G401 (cell line): ENCODE data around the gene REP15. TPM values are rescaled to one million over a fixed set of nuclear protein-coding genes. Genes with fewer than 3 reads are reported as not detected.
"Not testable (repeated sequence)": the region's sequence is repeated elsewhere in the genome, so short reads cannot be mapped to it uniquely, and the experiment has no call there.

Source experiments
- DNase-seq: peaks from one replicate; pipeline ENCODE4 v3.0.0-alpha.2; 2015; ENCODE audit warnings: low spot score
- in situ Hi-C: cut with HindIII; loops from 2 replicates; pipeline ENCODE4 v1.10.0; 2016; ENCODE audit warnings: low sequenced_read_pairs, mixed read lengths
- total RNA-seq: library from RNA; depleted of rRNA; stranded (reverse); fragments of >200 nt; shearing (Covaris generic); gene quantifications from 2 replicates; pipeline ENCODE4 v1.2.3, GENCODE V29; 2014; rRNA removed

REP15 gene, protein sequence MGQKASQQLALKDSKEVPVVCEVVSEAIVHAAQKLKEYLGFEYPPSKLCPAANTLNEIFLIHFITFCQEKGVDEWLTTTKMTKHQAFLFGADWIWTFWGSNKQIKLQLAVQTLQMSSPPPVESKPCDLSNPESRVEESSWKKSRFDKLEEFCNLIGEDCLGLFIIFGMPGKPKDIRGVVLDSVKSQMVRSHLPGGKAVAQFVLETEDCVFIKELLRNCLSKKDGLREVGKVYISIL
- total RNA-seq, result 0.54 TPM in 1 of 2 replicates, not detected in the other

DNA sequence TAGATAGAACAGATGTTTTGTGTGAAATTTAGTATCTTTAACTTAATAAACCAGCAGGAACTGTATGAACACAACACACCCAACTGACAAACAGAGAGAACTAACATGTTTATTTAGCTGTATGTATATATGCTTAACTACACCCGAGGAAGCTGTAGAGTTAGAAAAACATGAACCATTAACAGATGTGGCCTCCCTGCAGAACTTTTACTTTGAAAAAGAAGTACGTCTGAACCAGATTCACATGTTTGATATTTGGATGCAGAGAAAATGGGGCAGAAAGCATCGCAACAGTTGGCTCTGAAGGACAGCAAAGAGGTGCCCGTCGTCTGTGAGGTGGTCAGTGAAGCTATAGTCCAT is at the start of gene REP15:
TSS of gene REP15 (plus strand) at position 155 of the 360 bp plus-strand sequence. CDS start at position 271, 116 bp downstream.
- in situ Hi-C loops, result no loop called here
- no peak for DNase-seq

DNA sequence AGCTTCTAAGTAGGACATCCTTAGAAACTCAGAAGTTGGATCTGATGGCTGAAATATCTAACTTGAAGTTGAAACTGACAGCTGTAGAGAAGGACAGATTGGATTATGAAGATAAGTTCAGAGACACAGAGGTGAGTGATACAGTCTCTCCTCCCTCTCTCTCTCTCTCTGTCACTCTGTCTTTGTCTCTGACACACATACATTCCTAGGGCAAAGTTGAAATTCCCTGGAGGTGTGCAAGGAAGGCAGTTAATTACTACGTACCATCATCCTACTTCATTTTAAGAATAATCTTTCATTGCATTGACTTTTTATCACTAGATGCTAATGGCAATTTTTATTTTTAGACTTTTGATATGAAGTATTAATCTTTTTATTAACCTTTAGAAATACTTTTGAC is 46.2 kb upstream of the REP15 start:
- DNase-seq, result no peak
- in situ Hi-C loops, result no loop called here

DNA sequence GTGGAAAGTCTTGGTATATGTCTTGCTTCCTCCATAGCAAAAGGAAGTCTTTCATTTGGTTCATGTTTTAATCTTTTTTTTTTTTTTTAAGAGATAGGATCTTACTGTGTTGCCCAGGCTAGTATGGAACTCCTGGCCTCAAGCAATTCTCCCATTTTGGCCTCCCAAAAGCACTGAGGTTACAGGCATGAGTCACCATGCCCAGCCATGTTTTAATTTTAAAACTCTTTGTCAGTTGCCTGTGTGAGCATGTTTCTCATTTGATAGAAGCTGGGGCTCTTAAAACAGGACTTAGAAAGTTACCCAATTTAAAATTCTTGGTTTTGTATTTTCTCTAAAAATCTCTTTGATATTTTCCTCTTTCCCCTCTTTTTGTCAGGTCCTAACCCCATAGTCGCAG is 45.0 kb upstream of the REP15 start:
- no peak for DNase-seq
- in situ Hi-C loops, result no loop called here

GRCh38 chr12:27652174-27652763 is 44.0 kb upstream of the REP15 start:
- peak; percentile 71 for DNase-seq
- in situ Hi-C loops, result no loop called here

GRCh38 chr12:27653661-27654060 is 42.6 kb upstream of the REP15 start:
- DNase-seq, result no peak
- in situ Hi-C loops, result no loop called here

DNA sequence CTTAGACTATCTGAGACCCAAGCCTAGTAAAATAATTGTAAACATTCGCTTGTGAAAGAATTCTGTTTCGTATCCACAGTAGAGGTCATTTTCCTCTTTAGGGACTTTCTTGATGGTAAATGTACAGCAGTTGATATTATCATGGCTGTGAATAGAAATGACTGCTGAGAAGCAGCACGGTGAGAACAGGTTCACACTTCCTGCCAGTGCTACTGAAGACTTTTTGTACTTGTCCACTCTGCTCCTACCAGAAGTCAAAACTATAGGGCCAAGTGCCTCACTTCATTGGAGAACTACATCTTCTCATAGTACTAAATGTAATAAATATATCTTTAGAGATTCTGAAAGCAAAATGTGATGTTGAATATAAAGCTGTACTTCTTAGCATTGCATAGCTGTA is 40.8 kb upstream of the REP15 start:
- DNase-seq, in situ Hi-C loops: not testable (repeated sequence)

DNA sequence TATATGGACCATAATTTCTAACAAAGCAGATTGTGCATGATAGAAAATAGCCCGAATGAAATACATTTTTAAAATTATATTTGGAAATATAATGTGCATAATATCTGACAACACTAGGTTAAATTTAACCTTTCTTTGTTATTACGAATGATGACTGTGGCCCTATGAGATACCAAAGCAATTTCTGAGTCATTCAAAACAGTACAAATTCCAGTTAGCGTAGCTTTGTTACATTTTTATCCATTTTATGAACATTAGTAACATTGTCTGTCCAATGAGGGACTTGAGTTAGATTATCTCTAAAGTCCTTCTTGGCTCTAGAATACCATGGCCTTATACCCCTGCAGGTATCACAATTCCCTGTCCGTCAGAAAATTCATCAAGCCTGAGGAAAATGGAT is 39.0 kb upstream of the REP15 start:
- in situ Hi-C loops, result no loop called here
- no peak for DNase-seq

DNA sequence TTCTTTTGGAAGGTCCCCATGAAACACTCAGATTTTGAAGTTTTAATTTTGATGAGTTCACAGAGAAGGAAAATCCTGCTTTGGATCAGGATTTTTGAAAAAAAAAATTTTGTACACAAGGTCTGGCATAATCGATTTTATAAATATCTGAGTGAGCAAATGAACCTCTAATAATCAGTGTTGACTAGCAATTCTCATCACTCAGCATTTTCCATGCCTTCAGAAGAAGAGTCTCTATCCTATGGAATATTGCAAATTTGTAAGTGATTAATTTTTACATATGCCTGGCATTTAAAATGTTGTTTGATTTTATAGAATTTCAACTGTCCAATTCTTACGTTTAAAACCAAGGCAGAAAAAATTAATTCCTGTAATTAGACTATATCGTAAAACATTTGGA is 30.5 kb upstream of the REP15 start:
- in situ Hi-C loops, result no loop called here
- DNase-seq, result no peak

- in situ Hi-C loops, result no loop called here
Measured at GRCh38 chr12:27666510-27666909, 29.7 kb upstream of the REP15 start.

DNA sequence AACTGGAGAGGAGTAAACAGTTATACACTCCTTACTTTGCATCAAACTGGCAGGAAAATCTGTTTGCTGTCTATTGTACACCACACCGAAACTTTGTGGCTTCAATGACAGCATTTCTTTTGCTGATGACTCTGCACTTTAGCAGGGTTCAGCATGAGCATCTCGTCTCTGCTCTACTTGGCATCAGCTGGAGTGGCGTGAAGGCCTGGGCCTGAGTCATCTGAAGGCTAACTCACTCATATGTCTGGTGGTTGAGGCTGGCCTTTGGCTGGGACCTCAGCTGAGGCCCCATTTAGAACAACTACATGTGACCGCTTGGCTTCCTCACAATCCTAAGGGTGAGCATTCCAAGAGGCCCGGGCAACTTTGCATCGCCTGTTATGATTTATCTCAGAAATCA is 28.7 kb upstream of the REP15 start:
- in situ Hi-C loops, result no loop called here
- DNase-seq, result no peak

More at GRCh38 chr12:27666510-27666909, 29.7 kb upstream of the REP15 start:
- no peak for DNase-seq

DNA sequence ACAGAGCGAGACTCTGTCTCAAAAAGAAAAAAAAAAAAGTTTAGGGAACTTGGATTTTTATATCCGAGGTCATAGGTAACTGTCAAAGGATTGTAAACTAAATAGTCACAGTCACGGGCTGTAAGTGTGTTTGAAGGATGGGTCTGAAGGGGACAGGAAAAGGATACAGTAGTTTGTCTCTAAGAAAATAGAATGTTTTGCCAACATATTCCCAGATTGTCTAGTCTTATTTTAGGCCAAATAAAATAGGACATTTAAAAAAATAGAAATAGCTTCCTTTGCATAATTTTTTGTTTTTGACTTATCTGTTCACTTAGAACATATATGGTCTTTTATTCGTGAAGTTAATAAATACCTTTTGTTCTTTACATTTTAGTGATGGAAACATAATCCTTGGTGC is 24.2 kb upstream of the REP15 start:
- in situ Hi-C loops, result no loop called here
- no peak for DNase-seq

- in situ Hi-C loops, result no loop called here
Measured at GRCh38 chr12:27672643-27673042, 23.6 kb upstream of the REP15 start.

DNA sequence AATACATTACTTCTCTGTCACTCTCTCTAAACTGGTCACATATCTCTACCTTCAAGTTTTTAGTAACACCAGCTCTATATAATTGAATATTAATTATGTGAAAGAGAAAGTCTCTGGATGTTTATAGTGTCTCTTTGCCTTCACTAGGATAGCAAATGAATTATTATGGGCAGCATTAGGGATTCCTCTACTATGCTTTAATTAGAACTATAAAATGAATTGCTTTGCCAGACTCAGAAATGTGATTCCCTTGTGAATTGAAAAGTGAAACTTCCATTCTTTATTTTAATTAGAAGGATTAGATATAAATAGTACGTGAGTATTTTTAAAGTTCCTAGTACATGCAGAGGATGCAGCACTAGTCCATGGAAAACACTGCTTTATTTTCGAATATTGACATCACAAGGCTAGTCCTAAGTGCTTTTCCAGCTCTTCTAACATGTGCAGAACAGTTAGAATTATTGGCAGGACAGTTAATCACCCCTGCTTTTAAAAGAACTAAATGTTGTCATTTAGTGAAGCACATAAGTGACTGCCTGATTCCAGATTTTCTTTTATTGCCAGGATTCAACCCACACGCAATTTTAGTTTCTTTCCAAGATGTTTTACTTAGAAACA is 23.0 kb upstream of the REP15 start:
- in situ Hi-C loops, result no loop called here
- DNase-seq, result no peak

More at GRCh38 chr12:27672643-27673042, 23.6 kb upstream of the REP15 start:
- no peak for DNase-seq

- in situ Hi-C loops, result no loop called here
- no peak for DNase-seq
Measured at GRCh38 chr12:27674989-27675388, 21.3 kb upstream of the REP15 start.

DNA sequence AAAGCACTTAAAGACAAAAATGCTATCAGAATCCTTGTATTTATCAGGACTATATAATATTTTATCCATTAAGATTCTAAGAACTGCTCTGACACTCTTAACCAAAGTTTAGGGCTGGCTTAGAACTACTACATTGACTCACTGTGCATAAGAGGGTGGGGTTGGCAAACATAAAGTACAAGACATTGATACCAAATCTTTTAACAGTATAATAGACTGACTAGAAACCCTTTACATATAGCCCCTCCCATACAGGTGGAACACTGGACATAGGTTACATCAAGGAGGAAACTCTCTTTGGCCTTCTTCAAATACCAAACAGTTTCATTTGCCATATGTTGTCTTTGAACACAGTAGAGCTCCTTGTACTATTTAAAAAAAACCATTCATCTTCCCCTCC is 15.6 kb upstream of the REP15 start:
- no peak for DNase-seq
- in situ Hi-C loops, result no loop called here

DNA sequence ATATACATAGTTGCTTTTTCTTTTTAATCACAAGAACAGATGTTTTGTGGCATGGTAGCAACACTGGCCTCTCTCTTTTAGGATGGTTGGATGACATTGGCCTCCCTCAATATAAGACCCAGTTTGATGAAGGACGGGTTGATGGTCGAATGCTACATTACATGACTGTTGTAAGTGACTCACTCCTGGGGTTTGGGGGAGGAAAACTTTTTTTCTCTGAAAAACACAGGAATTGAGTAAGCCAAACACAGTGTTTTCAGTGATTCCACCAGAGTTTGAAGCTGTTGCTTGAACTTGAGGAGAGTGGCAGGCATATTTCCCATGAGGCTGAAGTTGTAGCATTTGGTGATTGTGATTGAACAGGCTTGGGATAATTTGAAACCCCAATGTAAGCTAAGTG is 13.7 kb upstream of the REP15 start:
- DNase-seq, result no peak
- in situ Hi-C loops, result no loop called here

DNA sequence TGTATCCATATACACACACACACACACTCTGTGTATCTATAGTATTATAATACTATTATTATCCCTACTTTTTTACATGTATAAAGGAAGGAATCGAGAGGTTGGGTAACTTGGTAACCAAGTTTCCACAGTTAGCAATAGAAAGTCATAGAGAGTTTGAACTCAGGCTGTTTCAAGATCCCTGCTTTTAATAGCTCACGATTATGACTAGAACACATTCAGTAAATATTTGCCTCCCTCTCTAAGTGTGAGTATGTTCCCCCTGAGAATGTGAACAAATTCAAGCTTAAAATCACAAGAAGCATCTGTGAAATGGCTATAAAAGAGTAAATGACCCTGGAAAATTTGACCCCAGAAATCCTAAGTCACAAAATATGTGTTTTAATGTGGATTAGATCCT is 11.0 kb upstream of the REP15 start:
- no peak for DNase-seq
- in situ Hi-C loops, result no loop called here

DNA sequence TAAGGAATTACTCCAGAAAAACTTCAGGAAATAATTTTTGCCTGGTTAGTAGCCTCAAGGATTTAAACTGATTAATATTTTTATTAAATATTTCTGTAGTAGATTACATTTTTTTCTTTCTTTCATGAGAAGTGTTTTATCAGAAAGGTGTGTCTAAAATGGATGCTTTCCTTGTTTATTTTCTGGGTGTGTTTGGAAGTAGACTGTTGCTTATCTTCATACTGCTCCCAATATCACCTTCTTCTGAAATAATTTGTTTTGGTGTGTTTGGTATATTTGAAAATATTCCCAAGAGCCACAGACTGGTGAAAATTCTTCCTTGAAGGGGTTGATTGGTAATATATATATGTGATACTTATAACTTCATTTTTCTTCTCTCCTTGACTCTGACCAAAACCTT is 10.1 kb upstream of the REP15 start:
- no peak for DNase-seq
- in situ Hi-C loops, result no loop called here

- in situ Hi-C loops, result no loop called here
- DNase-seq, result no peak
Measured at GRCh38 chr12:27688671-27689070, 7.6 kb upstream of the REP15 start.

GRCh38 chr12:27689558-27690180 is 6.6 kb upstream of the REP15 start:
- DNase-seq, result no peak
- in situ Hi-C loops, result no loop called here
